HG03378 (cell line): ENCODE results near the gene GNAS.

Source experiments
- ATAC-seq: cut with Tn5 transposase; IDR thresholded peaks from one replicate; pipeline ENCODE4 v1.9.1; 2021; ENCODE audit warnings: mild to moderate bottlenecking, moderate library complexity; ENCODE audit not compliant: unreplicated experiment

Gene GNAS

DNA sequence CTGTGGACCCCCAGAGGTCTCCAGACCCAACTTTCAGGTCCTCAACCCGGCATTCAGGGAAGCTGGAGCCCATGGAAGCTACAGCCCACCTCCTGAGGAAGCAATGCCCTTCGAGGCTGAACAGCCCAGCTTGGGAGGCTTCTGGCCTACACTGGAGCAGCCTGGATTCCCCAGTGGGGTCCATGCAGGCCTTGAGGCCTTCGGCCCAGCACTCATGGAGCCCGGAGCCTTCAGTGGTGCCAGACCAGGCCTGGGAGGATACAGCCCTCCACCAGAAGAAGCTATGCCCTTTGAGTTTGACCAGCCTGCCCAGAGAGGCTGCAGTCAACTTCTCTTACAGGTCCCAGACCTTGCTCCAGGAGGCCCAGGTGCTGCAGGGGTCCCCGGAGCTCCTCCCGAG is 950 bp downstream of the GNAS start:
- no peak for ATAC-seq

DNA sequence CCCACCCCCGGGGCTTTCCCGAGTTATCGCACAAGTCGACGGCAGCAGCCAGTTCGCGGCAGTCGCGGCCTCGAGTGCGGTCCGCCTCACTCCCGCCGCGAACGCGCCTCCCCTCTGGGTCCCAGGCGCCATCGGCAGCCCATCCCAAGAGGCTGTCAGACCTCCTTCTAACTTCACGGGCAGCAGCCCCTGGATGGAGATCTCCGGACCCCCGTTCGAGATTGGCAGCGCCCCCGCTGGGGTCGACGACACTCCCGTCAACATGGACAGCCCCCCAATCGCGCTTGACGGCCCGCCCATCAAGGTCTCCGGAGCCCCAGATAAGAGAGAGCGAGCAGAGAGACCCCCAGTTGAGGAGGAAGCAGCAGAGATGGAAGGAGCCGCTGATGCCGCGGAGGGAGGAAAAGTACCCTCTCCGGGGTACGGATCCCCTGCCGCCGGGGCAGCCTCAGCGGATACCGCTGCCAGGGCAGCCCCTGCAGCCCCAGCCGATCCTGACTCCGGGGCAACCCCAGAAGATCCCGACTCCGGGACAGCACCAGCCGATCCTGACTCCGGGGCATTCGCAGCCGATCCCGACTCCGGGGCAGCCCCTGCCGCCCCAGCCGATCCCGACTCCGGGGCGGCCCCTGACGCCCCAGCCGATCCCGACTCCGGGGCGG is 1.6 kb downstream of the GNAS start:
- ATAC-seq = no peak

DNA sequence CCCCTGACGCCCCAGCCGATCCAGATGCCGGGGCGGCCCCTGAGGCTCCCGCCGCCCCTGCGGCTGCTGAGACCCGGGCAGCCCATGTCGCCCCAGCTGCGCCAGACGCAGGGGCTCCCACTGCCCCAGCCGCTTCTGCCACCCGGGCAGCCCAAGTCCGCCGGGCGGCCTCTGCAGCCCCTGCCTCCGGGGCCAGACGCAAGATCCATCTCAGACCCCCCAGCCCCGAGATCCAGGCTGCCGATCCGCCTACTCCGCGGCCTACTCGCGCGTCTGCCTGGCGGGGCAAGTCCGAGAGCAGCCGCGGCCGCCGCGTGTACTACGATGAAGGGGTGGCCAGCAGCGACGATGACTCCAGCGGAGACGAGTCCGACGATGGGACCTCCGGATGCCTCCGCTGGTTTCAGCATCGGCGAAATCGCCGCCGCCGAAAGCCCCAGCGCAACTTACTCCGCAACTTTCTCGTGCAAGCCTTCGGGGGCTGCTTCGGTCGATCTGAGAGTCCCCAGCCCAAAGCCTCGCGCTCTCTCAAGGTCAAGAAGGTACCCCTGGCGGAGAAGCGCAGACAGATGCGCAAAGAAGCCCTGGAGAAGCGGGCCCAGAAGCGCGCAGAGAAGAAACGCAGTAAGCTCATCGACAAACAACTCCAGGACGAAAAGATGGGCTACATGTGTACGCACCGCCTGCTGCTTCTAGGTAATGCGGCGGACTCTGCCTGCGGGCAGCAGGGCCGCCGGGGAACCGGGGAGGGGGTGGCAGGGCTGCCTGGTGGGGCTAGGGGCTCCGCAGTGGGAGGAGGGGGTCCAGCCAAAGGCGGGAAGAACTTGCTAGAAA is 2.3 kb downstream of the GNAS start:
- ATAC-seq = no peak

DNA sequence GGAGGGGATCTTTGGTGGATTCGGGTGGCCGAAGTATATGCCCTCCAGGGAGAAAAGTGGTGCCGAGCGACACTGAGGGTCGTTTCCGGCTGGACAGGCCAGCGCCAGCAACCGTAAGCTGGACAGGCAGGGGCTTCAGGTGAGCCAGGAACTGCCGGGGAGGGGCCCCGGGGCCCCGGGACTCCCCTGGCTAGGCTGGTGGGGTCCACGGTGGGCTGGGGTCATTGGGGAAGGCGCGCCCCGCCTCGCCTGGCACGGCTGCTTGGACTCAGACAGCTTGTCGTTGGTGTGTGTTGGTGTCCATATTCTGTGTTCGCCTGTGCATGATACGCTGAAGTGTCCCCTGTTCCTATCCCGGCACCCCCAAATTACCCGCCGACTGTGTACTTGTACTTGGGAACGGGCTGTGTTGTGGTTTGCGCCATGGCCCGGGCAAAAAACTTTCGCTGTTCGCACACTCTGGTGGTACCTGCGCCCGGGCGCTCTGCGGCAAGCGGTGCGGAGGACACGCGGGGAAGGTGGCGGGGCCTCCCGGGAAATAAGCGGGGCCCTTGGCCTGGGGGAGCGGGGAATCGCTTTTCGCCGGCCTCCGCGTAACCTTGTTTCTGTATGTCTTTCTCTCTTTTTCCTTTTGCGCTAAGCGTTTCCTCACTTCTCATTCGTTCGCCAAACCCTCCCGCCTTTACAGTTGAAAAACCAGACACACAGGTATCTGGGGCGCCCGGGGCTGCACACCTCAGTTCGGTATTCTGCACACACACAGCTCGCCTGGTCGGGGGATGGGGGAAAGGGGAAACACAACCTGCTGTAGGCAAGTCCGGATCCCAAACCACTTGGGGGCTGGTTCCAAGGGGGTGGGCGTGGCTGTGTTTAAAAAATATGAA is 3.2 kb downstream of the GNAS start:
- no peak for ATAC-seq

DNA sequence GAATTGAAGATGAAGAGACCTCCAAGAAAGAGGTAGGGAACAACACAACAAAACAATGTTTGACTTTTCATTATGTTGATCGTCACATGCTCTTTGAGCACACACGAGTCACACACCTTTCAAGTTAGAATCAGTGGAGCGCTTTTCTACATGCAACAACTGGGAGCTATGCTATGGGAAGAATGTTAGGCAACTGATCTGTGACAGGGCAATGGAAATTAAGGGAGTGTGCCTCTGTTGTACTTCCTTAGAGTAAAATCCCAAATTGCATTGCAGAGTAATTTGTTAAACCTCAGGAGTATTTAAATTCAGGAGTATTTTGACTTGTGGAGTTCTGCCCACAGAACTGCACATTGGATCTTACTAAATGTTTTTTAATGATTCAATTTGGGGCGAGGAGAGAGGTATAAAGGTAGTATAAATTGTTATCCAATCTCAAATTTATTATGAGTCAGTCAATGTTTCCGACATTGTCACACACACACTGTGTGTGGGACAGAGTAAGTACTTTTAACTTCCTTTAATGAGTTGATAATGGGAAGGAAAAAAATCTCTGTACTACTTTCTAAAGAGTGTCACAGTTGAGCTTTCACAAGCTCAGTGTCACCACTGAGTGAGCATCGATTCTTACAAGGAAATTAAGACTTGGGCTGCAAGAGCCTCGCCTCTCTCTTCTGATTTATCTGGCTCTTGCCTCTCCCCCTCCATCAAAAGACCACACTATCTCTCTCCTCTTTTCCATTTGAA is 10.7 kb downstream of the GNAS start:
- no peak for ATAC-seq

DNA sequence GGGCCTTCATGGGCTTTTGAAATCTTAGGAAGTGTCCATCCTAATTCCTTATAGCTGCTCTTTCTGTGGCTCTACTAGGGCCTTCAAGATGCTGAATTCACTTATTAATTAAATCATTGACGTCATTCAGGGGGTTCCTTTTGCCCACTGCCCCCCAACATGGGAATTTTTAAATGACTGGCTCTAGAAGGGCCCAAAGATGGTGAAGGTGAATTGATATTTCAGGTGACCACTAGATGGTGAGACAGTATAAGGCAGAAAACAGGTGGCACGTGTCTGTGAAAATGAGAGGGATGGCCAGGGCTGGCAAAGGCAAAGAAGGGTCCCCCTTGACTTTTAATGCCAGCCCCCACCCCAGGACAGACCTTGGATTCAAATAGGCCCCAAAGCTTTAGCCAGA is 11.8 kb downstream of the GNAS start:
- ATAC-seq = no peak

DNA sequence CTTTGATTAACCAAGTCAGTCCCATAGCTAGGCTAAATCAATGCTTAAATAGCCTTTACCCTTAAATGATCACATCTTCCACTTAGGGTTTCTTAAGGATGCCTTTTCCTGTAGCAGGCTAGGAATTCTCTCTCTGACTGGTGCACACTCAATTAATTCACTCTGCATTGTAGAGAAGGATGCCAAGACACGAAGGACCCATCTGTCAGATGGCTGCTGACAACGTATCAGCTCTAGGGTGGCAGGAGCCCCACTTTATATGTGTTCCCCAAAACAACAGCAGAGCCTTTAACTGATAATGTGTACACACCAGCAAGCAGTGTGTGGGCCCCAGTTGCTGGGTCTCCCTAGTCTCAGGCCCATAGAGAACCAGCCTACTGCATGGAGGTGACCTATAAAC is 13.3 kb downstream of the GNAS start:
- ATAC-seq = no peak

DNA sequence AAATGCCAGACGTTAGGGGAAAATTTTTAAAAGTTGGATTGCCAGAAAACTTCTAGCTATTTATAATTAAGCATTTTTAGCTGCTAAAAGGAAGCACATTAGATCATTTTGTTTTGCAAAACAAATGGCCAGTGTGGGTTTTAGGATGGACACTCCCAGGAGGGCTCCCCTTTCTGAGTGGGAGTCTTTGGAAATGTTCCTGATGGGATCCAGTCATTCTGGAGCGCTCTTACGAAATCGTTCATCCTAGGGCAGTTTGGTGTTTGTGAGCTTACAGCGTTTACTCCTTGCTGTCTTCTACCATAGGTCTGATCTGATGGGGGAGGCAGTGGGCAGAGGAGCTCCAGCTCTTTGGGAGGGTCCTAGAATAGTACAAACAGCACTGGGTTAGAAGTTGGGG is 14.7 kb downstream of the GNAS start:
- ATAC-seq = no peak

DNA sequence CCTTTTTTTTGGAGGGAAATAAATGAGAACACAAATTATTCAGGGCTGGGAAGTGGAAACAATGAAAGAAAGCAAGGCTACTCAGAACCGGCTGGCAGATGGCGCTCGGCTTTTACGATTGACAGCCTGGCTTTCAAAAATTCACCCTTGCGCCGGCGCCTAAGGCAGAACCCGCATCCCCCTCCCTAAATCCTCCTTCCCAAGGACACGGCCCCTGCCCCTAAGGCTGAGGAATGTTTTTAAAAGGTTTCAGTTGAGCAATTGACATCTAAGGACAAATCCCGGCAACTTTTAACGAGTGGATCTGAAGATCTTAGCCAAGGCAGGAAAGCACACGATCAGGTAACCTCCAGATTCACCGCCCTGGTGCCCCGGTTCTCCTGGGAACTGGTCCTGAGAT is 16.3 kb downstream of the GNAS start:
- no peak for ATAC-seq

DNA sequence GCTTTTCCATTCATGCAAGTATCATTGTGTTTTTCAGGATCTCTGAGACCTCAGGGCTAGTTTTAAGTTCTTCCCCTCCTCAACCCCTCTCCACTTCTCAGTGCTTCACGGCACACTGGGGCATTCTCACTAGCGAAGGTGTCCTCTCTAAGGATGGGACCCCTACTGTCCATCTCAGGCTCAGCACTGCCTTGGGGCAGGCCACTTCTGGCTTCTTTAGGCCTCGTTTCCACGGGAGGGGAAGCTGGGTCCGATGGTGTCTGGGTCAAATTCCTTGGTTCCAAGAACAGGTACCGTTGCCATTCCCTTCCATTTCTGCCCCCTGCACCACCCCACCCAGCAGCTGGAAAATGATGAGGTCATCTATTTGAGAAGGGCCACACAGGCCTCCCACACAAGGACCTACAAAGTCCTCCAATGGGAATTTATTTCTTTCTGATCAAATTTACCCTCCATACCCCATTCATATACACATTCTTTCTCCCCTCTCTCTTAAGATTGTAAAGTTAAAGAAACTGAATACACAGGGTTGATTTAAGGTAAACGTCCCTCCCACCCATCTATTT is 17.2 kb downstream of the GNAS start:
- no peak for ATAC-seq

DNA sequence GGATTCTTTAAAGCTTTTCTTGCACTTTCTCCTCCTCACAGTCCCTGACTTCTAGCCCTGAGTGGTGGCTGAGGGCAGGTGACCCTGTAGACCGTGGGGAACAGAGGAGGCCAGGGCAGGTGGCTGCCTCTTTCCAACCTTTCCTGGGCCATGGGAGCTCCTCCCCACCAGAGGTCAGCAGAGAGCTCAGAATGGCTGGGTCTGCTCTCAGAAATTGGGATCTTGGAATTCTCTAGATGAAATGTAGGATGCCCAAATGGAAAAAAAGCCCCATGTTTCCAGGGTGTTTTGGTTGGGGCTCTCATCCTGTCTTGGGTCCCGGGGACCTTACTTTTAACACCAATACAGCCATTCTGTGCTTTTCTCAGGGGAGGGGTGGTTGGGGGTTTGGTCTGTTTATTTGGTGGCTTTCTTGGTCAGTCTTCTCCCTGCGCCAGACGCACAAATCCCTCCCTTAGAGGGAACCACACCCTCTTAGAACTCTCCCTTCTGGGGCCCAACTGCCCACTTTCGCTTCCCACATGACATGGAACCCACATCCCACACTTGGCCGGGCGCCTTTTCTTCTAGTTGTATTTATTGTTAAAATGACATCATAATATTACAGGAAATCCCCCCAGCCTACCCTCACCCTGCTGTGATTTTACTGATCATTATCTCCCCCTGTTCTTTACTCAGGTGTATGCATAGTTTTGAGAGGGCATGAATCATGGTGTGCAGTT is 17.9 kb downstream of the GNAS start:
- ATAC-seq = no peak

DNA sequence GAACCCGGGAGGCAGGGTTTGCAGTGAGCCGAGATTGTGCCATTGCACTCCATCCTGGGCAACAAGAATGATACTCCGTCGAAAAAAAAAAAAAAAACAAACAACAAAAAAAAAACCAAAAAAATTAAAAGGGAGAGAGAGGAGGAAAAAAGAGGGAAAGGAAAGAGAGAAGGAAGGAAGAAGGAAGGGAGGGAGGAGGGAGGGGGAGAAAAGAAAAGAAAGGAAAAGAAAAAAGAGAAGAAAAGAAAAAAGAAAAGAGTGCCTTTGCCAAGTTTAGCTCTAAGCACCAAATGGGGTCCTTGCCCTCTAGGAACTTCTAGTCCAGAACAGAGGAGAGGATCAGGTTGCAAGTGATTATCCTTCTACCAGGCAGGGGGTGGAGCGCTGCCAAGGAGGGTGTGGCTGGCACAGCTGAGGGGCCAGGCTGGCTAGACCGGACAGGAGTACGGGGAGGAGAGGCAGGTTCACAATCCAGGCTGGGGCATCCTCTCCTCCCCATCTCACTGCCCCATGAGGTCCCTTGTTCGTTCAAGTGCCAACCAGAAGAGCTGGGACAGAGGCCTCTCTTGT is 19.1 kb downstream of the GNAS start:
- ATAC-seq = no peak

DNA sequence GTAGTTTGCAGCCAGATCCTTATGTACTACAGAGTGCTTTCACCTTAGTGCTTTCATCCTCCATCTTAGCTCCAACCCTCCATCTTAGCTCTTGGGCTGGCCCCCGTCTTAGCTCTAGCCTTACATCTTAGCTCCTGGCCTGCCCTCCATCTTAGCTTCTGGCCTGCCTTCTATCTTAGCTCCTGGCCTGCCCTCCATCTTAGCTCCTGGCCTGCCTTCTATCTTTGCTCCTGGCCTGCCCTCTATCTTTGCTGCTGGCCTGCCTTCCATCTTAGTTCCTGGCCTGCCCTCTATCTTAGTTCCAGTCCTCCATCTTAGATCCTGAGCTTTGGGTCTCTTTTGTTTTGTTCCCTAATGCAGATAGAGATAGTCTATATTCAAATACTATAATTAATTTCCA is 22.0 kb downstream of the GNAS start:
- ATAC-seq = no peak

DNA sequence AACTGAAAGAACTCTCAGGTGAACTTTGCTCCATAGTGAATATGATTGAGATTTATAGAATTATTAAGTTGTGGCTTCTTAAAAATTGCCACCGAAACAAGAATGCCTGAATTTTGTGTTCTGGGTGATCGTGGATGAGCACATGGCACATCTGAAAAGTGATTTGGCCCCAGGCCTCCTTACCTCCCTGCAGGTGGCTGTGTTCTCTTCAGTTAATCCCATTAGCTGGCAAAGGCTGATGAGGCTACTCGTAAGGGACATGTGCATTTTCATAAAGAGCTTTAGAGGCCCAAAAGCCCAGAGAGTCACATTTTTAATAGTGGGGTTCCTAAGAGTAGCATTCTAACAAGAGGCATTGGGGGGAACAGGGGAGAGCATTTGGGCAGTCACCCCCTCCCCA is 22.6 kb downstream of the GNAS start:
- ATAC-seq = no peak

DNA sequence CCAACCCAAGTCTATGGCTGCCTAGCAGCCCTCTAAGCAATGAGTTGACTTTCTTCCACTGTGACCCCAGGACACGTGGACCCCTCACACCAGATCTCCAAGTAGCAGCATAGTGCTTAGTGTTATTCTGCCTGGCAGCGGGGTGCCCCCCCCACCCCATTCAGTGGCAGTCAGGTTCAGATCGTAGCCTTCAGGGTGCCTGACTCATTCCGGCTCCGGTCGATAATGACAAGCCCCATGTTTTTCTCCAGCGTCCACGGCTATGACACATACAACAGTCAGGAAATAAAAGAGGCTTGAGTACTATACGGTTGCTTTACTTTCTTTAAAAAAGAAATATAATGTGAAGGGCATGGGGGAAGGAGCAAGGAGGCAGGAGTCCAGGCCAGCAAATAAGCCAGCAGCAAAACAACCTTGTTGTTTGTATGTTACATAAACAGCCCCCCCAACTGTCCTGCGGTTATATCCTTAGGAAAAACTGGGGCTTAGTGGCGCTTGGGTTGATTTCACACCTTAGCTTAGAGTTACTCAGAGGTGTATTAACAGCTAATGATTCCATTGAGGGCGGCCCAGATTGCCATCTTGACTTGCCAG is 23.1 kb downstream of the GNAS start:
- ATAC-seq = no peak

DNA sequence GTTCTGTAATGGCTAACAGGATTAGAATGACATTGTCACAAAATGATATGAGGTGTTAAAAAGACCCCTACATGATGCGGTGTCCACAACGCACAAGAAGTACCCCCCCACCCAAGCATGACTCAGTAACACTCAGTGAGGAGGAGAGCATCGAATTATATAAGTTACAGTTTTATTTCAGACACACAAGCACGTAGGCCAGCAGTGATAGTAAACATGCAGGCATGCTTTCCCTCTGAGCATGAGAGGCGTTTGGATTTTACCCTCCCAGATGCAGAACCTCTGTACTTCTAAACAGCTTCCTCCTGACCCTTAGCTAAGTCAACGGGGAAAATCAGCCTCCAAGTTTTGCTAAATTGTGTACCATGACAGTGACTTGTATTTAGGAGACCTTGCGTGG is 23.9 kb downstream of the GNAS start:
- no peak for ATAC-seq

DNA sequence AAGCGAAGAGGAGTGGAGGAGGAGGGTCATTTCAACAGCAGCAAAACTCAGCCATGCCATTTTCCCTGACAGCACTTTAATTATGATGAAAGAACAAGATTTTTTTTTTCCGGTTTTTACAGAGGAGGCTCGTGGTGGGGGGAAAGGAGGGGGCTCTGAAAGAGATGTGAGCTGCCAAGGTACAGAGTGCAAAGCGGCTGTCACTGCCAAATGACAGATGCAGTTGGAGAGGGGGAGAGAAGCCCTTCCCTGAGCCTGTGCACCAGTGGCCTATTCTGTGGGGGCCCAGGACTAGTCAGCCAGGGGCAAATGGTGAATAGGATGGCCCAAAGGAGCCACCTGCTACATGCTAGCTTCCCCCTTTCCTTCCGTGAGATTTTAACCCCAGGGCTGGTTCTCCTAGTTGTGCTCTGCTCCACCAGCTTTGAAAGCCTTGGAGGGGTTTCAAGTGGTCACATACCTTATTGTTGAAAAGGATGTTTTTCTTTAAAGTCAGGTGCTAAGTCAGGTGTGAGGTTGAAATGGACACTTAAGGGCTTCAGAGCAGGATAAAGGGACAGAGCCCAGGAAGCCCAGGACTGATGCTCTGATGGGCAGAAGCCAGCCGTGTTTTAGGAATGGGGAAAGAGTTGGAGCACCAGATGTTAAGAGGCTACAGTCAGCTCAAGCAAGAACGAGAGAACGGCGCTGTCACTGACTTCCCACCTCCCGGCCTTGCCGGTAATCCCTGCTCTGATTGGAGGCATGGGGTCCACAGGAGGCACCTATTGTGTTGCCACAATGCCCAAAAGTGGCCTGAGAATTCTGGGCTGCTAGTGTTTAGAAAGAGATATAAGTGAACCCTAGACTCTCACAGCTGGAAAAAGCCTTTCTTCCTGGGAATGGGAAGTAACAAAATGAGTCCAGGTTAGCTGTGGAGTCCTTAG is 24.8 kb downstream of the GNAS start:
- ATAC-seq = no peak

DNA sequence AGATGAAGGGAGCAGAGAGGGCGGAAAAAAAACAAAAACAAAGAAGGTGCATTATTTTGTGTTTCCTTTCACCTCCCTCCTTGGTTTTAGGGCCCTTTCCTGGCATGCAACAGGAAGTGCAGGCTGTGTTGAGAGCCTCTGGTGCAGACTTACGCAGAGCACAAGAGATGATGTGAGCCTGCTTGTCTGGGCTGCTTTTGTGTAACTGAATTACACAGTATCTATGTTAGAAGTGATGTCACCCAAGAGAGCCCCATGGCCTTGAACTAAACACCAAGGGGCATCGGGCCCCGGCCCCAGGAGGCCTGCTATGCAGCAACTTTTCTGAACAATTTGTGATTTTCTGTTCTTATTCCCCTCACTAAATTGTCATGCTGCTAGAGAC is 25.5 kb downstream of the GNAS start:
- ATAC-seq = no peak
